Measurements from ENCODE around the gene SNX24. TPM values are rescaled to one million over a fixed set of nuclear protein-coding genes. Genes with fewer than 3 reads are reported as not detected.

The SNX24 gene
- total and polyA plus RNA-seq, 2 experiments from 2014 or later = 18.0 to 27.5 TPM

- H3K4me1 ChIP-seq (ENCODE audit: insufficient read depth) = peaks cover 43% of the 10 kb centered on the region
- peaks cover 43% of the 10 kb centered on the region for H3K4me1 Mint-ChIP-seq
- no peaks in the 10 kb centered on the region for H3K27me3 ChIP-seq (ENCODE audit: insufficient read depth)
- TF ChIP-seq CTCF (conservative IDR thresholded peaks at IDR 0.05; ENCODE audit: low read depth in 2 of 2) (no peak), EZH2 (IDR thresholded peaks at IDR 0.05; ENCODE audit: low read depth, unreplicated experiment) (no peak), ETS1 (IDR thresholded peaks at IDR 0.05) (no peak), ZNF331 (CRISPR knock-in tag; IDR thresholded peaks at IDR 0.05; ENCODE audit: low read depth) (no peak), POLR2AphosphoS5 (IDR thresholded peaks at IDR 0.05; ENCODE audit: low read depth) (no peak), STAT1 (IDR thresholded peaks at IDR 0.05; ENCODE audit: unreplicated experiment) (no peak), JUNB (IDR thresholded peaks at IDR 0.05; ENCODE audit: unreplicated experiment) (no peak), EZH2phosphoT487 (IDR thresholded peaks at IDR 0.05; ENCODE audit: unreplicated experiment) (no peak), REST (IDR thresholded peaks at IDR 0.05; ENCODE audit: unreplicated experiment) (no peak), ZNF114 (CRISPR knock-in tag; IDR thresholded peaks at IDR 0.05) (no peak), NANOG (IDR thresholded peaks at IDR 0.05; ENCODE audit: borderline replicate concordance) (no peak), CREB1 (CRISPR knock-in tag; IDR thresholded peaks at IDR 0.05; ENCODE audit: low read depth) (no peak)
- ATAC-seq (no peak), DNase-seq (ENCODE audit: low spot score) (no peak)
- no peak overlapping the region for H3K4me3 ChIP-seq
- no peaks in the 10 kb centered on the region for H3K9me2 ChIP-seq (ENCODE audit: insufficient read depth)
- H3K4me2 ChIP-seq = 0 out of 2 replicates have a peak overlapping the region, but pooled peaks have one; percentile 30
- no peaks in the 10 kb centered on the region for H3K9me3 Mint-ChIP-seq
- no peaks in the 10 kb centered on the region; the same call in 1 of the 2 replicates for H3K79me2 ChIP-seq (replicated peaks; ENCODE audit: insufficient read depth)
- H3K4me3 Mint-ChIP-seq = no peak overlapping the region
- no peaks in the 10 kb centered on the region for H4K20me1 ChIP-seq (replicated peaks; ENCODE audit: insufficient read depth)
- H3F3A ChIP-seq (replicated peaks; ENCODE audit: low read depth) = no peaks in the 10 kb centered on the region
- H3K36me3 ChIP-seq (ENCODE audit: insufficient read depth) = no peaks in the 10 kb centered on the region
- H2AFZ ChIP-seq = no peak overlapping the region
- H3K36me3 Mint-ChIP-seq (ENCODE audit: low read depth) = peaks cover 3% of the 10 kb centered on the region; the same call in 2 of the 3 replicates
- H3K27me3 Mint-ChIP-seq (ENCODE audit: insufficient read depth, low read depth, poor library complexity) = peaks cover 7% of the 10 kb centered on the region
- H3K27ac ChIP-seq (ENCODE audit: low read depth) = 0 out of 2 replicates have a peak overlapping the region, but pooled peaks have one; percentile 13
- no peak overlapping the region for H3K27ac Mint-ChIP-seq
These were observed 74.6 kb downstream of the SNX24 start for GRCh38 chr5:122919969-122920368.

Data from GM23338 (cell line).